Stimulated activated CD4-positive, alpha-beta T cell treated with anti-CD3 and anti-CD28 coated beads, Interleukin-12 subunit alpha, Interleukin-12 subunit beta, amount 100 ng/mL, for 4 hours (primary cell): ENCODE results near the gene HIPK2.

Experiments
- DNase-seq: peaks from one replicate; pipeline ENCODE4 v3.0.0-alpha.2; 2020

The HIPK2 gene

DNA sequence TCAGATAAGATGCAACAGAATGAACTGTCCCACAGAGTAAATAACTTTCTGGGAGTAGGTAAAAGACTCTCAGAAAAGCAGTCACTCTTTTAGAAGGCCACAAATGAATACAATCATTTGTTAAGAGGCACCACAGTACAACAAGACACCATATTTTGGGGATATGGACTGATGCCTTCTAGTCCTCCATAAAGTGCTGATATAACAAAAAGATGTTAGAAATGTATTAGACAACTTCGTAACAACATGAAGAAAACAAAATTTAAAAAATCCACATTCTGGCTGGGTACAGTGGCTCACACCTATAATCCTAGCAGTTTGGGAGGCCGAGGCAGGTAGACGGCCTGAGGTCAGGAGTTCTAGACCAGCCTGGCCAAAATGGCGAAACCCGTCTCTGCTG is 111.3 kb downstream of the HIPK2 start:
- DNase-seq: no peak

DNA sequence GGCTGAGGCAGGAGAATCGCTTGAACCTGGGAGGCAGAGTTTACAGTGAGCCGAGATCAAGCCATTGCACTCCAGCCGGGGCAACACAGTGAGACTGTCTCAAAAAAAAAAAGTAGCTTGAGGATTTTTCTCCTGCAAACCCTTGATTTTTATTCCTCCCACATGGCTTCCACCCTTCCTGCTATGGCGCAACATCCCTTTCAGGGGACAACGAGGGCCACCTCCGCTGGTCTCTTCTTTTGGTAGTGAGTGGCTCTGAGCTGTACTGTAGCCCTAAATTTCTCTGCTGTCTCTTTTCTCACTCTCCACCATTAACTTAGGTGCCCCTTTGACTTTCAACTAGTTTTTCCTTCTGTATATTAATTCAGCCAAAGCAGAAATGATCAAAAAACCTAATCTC is 113.4 kb downstream of the HIPK2 start:
- no peak for DNase-seq

DNA sequence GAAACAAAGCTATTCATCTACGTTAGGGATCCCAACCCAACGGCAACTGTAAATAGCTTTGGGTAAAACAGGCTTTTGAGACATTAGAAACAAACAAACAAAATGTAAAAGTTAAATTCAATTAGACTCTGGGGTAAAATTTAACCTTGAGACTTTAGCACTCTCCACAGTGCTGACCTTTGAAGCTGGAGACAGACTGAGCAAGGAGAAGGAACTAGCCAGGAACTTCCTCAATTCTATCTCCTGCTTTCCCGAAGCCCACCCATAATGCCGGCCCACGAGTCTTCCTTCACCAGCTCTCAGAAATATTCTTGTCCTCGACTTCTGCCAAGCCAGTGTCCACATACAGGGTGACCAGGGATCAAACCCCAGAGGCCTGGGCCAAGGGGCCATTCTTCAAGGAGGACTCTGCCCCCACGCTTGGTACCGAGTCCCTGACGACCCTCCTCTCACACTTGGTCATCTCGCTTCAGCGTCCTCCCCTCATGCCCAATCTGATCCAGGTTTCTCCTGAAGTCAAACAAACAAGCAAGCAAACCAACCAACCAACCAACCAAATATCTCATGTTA is 114.1 kb downstream of the HIPK2 start:
- DNase-seq: no peak

DNA sequence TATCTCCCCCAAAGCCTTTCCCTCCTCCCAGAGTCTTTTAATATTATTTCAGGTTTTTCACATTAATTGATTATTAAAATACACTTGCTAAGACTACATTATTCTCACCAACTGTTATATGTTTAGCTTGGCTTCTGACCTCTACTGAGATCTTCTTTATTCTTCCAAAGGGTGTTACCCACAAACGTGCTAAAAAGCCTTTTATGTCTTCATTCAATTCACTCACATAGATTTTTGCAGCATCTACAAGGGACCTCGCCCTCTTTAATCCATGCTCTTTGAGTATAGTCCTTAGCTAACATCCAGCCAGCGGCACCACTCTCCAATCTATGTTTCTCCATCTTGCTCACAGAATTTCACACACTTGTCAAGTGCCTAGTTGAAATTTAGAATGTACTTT is 115.9 kb downstream of the HIPK2 start:
- DNase-seq: no peak

DNA sequence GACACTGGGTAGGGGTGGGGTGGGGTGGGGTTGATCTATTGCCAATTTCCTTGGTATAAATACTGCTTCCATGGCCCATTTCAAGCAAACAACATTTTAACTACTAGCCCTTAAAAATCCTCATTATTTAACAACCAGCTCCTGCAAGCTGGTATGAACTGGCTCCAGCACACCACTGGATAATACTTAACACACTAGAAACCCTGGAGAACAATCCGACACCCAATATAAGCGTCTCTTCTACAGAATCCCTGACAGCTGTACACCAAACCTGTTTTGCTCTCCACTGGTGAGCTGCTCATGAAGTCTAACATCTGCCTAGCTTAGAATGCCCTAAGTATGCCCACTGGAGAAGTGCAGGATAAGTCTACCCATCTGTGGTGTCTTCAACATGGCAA is 116.8 kb downstream of the HIPK2 start:
- DNase-seq: no peak

DNA sequence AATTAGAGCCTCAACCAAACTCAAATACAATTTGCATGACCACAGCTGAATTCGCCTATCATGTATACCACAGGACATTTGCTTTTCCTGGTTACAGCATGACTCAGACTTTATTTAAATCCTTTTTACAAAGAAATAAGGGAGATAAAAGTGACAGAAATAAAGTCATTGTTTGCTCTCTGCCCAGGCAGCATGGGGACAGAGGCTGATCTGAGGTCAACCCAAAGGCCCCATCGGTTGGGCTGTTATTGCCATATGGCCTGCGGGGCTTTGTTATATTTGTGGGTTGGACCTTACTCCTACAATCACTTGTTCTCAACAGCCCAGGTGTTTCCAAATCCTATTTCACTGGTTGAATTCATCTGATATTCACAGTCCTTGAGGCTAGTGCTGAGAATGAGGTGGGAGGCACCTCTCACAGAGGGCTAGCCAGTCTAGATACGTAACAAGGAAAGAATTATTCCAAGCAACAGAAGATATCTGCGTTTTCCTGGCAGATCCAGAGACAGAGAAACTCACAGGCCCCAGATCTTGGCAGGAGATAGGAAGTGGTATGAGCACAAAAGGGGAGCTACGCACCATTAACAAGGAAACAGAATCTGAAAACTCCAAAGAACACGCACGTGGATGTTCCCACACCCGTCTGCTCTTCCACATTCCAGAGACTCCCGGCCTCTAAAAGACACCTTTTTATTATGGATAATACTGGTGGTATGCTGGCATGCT is 117.3 kb downstream of the HIPK2 start:
- no peak for DNase-seq

GRCh38 chr7:139659922-139660316 is 117.9 kb downstream of the HIPK2 start:
- DNase-seq: no peak

DNA sequence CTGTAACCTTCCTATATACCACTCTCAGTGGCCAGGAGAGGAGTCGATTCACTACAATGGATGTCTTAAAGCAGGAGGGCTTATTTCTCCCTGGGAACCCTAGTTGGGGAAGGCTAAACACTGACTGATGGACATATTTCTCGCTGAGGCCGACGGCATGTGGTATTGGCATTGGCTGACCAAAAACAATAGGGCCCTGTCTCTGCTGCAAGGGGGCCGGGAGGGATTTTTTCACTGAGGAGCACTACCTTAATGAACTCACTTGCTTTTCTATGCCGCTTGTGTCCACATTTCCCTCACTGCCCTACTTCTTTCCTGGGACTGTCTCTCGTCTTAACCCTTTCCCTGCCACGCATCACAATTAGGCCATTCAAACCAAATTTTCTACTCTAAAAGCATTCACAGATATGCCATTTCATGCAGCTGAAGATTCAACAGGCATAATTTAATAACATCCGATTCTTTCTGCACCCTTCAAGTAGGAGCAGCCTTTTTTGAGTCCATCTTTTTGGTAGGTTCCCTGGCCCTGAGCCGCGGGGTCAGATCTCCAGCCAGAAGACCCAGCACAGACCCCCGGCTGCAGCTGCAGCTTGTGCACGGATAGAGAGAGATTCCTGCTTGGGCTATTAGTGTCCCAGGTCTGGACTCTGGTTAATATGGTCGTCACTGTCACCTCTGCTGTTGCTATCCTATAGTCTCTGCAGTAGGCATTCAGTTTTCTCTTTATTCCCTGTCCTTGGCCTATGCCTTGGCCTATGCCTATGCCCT is 118.7 kb downstream of the HIPK2 start:
- DNase-seq: no peak

DNA sequence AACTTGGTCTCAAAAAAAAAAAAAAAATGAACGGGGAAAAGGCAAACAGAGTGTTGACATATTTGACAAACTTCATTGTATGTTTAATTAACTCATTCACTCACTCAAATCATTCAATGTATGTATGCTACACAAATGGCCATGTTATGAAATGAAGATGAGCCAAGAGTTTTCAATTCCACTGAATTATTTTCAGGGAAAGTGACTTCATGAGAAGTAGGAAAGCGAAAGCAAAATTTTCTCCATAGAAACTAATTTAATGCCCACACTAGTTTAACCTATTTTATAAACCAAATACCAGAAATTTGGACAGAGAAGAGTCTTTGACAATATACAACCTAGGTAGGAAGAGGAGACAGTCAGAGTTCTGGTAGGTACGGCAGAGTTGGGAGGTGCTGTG is 119.5 kb downstream of the HIPK2 start:
- DNase-seq: no peak

- DNase-seq: no peak
Measured at GRCh38 chr7:139657725-139658124, 120.1 kb downstream of the HIPK2 start.

GRCh38 chr7:139656387-139656786 is 121.4 kb downstream of the HIPK2 start:
- DNase-seq: no peak

DNA sequence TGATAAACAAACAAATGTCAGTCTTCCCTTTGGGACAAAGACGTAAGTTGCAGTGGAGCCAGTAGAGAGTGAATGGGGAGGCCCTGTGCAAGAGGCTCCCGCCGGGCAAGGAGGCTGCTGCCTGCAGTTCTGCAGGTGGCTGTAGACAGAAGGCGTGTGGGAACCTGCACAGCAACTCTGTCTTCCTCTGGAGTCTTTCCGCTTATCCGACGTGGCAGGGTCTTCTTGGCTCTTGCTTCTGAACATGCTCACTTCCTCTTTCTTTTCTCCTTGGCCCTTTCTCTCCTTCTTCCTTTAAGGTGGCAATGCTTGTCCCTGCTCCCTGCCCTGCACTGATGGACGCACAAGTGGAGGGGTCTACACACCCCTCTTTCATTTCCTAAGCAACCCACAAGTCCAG is 122.5 kb downstream of the HIPK2 start:
- DNase-seq: no peak

- DNase-seq: no peak
Measured at GRCh38 chr7:139654276-139655181, 123.3 kb downstream of the HIPK2 start.

GRCh38 chr7:139651914-139652313 is 125.9 kb downstream of the HIPK2 start:
- no peak for DNase-seq

DNA sequence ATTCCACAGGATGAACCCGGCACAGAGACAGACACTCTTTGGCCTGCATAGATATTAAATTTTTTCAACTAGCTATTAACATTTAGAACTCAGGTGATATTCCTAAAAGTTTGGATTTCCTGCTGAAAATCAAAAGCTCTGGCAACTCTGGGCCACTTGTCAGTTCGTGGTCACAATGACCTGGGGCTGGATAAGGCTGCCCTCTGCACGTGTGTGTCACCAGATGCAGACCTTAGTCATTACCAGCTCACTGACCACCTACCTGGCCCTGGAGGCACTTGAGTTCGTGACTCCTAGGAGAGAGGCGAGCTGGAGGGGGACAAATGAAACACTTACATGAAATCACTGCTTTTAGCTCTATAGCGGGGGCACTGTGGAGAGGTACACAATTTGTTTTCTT is 126.5 kb downstream of the HIPK2 start:
- no peak for DNase-seq

DNA sequence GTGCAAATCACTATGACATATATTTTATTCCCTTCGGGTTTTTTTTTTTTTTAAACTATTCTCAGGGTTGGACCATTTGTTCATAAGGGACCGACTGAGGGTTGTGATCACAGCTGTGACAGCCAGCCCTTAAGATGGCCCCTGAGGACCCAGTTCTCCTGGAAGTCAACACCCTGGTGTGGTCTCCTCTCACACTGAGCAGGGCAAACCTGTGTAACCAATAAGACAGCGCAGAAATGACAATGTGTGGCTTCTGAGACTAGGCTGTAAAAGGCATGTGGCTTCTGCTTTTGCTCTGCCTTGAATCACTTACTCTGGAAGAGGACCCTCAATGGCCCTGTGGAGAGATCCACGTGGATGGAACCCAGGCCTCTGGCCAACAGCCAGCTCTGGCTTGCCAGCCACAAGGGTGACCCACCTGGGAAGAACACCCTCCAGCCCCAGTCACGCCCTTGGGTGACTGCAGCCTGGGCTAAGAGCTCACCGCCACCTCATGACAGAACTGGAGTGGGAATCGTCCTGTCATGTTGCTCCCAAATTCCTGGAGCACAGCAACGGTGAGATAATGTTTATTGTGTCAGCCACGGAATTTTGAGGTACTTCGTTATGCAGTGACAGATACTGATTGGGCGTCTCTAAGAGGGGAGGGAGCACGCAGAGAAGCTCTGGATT is 127.2 kb downstream of the HIPK2 start:
- no peak for DNase-seq

DNA sequence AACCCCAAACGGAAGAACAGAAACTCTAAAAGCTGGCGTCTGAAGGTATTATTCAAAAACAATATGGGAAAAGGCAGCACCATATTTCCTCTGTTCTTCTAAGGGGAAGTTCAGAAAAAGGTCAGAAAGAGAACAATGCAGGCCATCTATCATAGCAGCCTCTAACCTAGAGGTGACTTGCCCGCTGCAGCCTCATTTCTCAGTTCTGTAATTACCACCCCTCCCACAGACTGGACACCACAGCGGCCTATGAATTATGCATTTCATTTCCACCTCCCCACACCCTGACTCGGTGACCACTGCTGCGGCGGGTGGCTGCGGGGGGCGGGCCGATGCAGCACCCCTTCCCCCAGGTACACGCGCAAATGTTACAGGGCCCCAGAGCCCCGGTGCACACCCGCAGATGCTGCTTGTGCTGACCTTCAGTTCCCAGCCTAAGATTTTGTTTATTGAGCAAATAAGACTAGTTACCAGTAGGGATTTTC is 128.8 kb downstream of the HIPK2 start:
- DNase-seq: no peak

GRCh38 chr7:139648391-139648861 is 129.4 kb downstream of the HIPK2 start:
- DNase-seq: no peak

DNA sequence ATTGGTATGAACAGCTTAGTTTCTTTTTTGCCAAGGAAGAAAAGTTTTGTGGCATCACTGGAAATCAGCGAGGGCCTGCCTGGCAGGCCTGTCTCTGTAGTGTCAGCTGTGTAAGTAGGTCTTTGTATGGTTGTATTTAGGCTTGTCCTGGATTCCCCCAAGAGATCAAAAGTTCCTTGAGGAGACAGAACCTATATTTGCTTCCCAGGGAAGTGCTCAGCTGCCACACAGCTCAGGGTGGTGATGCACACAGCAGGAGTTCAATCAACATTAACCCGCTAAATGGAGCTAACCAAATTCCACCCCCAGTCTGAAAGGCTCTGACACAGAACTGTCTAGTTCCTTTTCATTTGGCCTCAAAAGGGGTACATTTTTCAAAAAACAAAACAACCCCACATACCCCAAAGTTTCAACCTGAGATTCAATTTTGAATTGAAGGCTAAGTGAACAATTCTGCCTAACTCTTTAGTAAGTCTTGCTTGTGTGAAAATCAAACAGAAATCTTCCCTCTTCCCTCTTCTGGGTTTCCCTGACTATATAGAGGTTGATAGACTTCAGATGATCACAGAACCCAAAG is 129.9 kb downstream of the HIPK2 start:
- DNase-seq: no peak

GRCh38 chr7:139647085-139647484 is 130.7 kb downstream of the HIPK2 start:
- no peak for DNase-seq

DNA sequence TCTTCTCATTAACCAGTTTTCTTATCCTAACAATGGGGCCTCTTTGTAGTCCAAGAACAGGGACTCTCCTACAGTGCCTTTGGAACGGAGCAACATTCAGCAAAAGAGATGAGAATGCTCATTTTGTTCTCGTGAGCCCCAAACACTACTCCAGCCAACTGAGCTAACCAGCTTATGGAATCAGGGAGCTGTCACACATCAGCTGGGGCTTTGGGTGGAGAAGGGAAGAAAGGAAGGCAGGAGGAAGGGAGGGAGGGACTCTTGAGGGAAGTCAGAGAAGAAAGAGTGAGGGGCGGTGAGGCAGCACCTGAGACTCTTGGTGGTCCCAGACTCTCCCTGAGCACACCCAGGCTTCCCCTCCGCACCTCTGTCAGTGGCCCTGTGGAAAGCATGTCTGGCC is 131.2 kb downstream of the HIPK2 start:
- no peak for DNase-seq
